NCI-H1436 (cell line): ENCODE results near the gene IKZF2.
A peak's percentile ranks its signal among the peaks of the same experiment; 100 is the strongest.

Experiments
- DNase-seq: peaks from one replicate; lab custom pipeline; 2025; lab: John Stamatoyannopoulos, UW

The IKZF2 gene

GRCh38 chr2:213101109-213101508, 50.3 kb downstream of the IKZF2 start:
- no peak for DNase-seq

GRCh38 chr2:213098612-213099011, 52.8 kb downstream of the IKZF2 start:
- no peak for DNase-seq

- no peak for DNase-seq
Observed at GRCh38 chr2:213091765-213092164, 59.6 kb downstream of the IKZF2 start.

GRCh38 chr2:213090772-213091171, 60.6 kb downstream of the IKZF2 start:
- no peak for DNase-seq

- no peak for DNase-seq
Observed at GRCh38 chr2:213089438-213089837, 62.0 kb downstream of the IKZF2 start.

GRCh38 chr2:213087040-213087439, 64.4 kb downstream of the IKZF2 start:
- DNase-seq, result no peak

GRCh38 chr2:213086571-213086970, 64.8 kb downstream of the IKZF2 start:
- DNase-seq, result no peak

GRCh38 chr2:213086050-213086449, 65.4 kb downstream of the IKZF2 start:
- no peak for DNase-seq

- no peak for DNase-seq
Observed at GRCh38 chr2:213085538-213085937, 65.9 kb downstream of the IKZF2 start.

GRCh38 chr2:213084261-213084660, 67.2 kb downstream of the IKZF2 start:
- no peak for DNase-seq

GRCh38 chr2:213080969-213081617, 70.3 kb downstream of the IKZF2 start:
- no peak for DNase-seq

GRCh38 chr2:213079756-213080155, 71.7 kb downstream of the IKZF2 start:
- peak; percentile 16 for DNase-seq

- DNase-seq, result no peak
Observed at GRCh38 chr2:213078686-213079085, 72.7 kb downstream of the IKZF2 start.

- DNase-seq, result no peak
Observed at GRCh38 chr2:213069531-213069930, 81.9 kb downstream of the IKZF2 start.

GRCh38 chr2:213068676-213069359, 82.6 kb downstream of the IKZF2 start:
- no peak for DNase-seq

GRCh38 chr2:213067888-213068287, 83.5 kb downstream of the IKZF2 start:
- no peak for DNase-seq

- DNase-seq, result no peak
Observed at GRCh38 chr2:213066443-213066743, 85.0 kb downstream of the IKZF2 start.

GRCh38 chr2:213065583-213066442, 85.6 kb downstream of the IKZF2 start:
- DNase-seq, result peak; percentile 39

GRCh38 chr2:213064099-213064498, 87.3 kb downstream of the IKZF2 start:
- DNase-seq, result no peak

- no peak for DNase-seq
Observed at GRCh38 chr2:213057977-213058376, 93.4 kb downstream of the IKZF2 start.

- DNase-seq, result no peak
Observed at GRCh38 chr2:213046431-213046830, 105.0 kb downstream of the IKZF2 start.

GRCh38 chr2:213043566-213043965, 107.8 kb downstream of the IKZF2 start:
- no peak for DNase-seq

GRCh38 chr2:213042262-213042661, 109.2 kb downstream of the IKZF2 start:
- no peak for DNase-seq
